GM18867 (cell line): ENCODE results near the gene GRAMD1B.

Source experiments
- ATAC-seq: cut with Tn5 transposase; IDR thresholded peaks from one replicate; pipeline ENCODE4 v1.9.1; 2021; ENCODE audit warnings: mild to moderate bottlenecking, moderate library complexity; ENCODE audit not compliant: unreplicated experiment

Gene GRAMD1B

DNA sequence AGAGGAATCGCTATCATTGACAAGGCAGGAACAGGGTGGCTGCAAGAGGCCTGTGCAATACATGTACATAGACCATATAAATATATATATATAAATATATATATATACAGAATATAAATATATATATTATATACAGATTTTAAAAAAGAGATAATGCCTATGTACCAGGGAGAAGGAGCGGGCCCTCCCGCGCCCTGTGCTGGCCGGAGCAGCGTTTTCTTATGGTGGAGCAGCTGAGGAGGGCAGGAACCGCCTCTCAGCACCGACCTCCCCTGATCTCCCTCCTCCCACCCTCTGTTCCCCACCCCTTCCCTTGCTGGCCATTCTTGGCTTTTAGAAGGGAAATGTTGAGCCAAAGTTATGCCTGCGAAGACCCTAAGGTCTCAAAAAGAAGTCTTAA is 192.5 kb downstream of the GRAMD1B start:
- no peak for ATAC-seq

DNA sequence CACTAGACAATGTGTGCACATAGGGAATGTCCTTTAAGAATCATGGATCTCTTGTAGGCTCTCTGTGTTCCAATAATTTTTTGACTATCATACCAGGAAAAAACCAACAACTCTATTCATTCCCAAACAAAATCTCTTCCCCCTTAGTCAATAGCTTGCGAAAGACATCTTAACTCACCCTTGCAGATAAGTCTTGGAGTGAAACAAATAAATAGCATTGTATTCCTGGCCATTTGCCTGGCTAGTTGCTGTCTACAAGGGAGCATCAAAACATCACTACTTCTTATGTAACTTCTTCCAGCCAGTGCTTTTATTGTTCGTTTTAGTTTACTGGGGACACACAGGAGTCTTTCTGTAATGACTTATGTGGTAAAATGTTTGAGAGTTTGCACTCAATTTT is 194.9 kb downstream of the GRAMD1B start:
- no peak for ATAC-seq

DNA sequence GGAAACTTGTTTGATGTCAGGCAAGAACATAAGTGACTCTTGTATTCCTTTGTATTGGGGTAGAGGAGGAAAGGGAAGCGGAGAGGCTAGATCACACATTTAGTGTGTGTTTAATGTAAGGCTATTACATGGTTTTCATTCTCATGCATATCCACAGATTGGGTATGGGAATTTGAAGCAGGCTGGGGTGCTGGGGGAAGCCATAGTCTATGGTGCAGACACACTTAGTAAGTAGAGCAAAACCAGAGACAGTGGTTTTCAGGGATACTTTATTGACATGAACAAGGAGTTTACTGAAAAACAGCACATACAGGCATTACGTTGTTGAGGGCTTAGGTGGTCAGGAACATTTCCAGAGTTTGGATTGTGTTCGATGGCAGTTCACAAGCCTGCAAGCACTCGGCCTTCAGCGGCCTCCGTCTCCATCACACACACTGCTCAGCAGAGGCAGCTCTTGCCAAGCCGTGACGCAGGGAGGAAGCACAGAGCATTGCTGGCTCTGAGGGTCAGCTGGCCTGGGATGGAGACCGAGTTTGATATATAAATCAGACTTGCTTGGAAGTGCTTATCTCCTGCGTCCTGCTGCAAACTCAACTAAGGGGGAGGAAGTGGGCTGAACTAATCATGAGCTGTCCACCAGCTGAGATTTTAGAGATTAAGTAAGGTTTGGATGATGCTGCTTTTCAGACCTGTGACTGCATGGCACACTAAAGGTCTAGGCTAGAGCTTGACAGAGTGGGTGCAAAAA is 199.0 kb downstream of the GRAMD1B start:
- ATAC-seq: no peak

DNA sequence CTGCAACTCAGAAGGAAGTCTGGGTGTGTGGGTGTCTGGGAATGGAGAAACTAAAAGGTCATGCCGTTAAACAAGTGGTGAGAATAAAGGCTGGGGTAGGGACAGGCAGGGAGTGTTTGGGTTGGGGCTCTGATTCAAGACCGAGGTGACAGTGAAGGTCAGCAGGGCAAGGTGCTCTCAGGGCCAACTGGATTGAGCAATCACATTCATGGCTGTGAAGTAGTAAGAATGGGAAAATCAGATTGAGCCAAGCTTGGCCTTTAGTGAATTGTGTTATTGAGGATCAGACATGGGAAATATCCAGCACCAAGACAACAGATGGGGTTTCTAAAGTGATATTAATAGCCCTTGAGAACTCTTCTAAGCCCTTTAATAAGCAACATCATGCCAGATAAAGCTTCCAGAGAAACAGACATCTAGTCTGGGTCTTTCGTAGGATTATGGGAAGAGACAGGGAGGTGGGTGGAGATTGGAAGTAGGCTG is 200.1 kb downstream of the GRAMD1B start:
- ATAC-seq: no peak

DNA sequence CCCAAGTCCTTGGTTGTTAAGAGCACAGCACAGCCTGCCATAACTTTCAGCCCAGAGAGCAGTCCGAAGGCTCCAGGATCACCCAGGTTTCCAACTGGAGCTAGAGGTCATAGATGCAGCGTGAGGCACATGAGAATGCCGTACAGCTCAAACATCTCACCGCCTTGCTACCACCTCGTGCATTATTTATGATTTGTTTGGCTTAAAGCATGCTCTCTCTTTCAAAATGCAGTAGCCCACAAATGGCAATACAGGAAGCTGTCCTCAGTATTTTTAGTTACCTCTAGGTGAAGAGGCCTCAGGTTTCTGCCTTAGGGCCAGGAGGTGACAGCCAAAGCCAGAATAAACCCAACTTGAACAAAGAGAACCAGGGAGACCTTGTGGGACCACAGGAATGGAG is 210.0 kb downstream of the GRAMD1B start:
- no peak for ATAC-seq

DNA sequence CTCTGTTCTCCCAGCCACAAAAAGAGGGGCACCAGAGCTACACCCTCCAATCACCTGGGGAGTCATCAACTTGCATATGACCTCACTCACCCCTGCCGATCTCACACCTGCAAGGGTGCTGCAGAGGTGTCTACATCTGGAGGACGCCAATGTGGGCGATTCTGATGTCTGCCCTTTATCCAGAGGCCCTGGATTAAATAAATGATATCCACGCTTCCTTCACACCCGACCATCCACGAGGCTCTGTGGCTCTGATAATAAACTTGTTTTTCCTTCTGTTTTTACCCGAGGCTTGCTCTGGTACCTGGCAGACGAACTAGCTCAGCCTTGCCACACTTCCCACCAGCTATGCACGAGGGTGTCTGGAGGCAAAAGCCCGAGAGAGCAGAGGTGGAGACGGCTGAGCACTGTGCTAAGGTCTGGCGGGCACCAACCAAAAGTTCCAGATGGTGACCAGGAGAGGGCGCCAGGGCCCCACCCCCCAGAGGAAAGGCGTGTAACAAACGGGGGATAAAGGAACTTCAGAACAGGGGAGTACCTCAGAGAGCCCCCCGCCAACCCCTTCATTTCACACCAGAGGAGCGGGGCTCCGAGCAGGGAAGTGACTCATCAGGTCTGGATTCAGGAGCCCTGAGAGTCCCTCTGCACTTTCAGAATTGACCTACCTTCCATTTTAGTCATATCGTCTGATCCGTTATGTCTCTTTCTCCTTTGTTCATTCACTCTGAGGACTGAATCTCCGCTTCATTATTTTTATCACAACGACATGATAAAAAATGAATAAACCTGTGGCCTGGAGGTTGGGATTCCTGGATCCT is 210.8 kb downstream of the GRAMD1B start:
- ATAC-seq: peak; percentile 86

DNA sequence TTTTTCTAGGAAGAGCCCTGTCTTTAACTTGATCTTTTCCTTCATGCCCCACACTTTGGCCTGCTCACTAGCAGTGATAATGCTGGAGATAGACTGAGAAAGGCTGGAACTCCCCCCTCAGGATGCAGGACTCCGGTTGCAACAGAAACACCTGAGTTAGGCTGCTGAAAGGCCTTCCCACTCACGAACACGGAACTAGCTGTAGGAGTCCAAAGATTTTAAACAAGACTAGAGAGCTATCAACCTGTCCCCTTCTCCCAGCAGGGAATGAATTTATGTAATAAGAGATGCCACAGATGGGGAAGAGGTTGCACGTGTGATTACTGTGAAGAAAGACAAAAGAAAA is 211.4 kb downstream of the GRAMD1B start:
- ATAC-seq: no peak

DNA sequence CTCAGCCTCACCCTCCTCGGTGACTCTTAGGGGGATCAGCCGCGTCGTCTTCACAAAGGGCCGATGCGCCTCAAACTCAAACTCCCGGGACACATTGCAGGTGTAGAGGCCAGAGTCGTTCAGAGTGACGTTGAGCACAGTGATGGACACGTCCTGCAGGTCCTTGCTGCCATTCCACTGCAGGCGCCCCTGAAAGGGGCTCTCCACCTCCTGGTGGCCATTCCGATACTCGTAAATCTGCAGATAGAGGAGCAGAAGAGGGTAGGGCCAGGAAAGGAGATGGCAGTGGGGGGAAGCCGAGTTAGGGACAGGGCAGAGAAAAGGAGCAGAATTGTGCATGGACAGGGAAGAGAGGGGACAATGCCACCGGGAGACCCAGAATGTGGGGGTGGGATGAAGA is 212.4 kb downstream of the GRAMD1B start:
- no peak for ATAC-seq

DNA sequence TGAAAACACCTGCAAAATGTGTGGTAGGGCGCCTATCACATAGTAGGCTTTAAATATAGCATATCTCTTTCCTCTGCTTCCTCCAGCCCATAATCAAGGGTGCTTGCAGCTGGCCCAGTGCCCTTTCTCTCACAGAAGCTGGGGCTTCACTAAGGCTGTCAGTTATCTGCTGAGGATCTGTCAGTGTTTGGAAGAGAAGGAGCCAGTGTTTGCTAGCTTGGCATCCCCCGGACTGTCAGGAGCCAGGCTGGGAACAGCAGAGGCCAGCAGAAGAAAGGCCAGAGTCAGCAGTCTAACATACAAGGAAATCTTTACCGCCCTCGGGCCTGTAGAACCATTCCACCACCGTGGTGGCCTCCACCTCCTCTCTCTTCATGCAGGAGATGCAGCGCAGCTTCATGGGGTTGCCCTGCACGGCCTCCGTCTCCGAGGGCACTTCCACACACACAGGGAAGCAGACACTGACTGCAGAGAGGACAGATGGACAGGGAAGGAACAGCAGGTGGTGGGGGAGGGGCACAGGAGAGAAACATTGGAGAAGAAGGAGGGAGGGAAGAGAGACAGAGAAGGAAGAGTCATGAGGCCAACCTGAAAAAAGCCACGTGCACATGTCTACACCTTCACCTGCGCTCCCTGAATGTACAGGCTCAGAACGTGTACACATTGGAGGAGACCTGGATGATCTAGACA is 215.4 kb downstream of the GRAMD1B start:
- no peak for ATAC-seq

DNA sequence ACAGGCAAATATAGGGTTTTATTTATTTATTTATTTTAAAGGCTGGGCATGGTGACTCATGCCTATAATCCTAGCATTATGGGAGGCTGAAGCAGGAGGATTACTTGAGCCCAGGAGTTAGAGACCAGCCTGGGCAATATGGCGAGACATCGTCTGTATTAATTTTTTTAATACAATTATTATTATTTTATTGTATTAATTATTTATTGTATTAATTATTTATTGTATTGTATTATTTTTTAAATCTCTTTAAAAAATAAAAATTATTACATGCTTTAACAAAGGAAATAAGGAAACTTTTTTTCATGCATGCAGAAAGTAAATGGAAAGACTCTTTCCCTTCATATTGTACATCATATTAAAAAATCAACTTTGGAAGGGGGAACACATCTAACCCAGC is 220.8 kb downstream of the GRAMD1B start:
- no peak for ATAC-seq

DNA sequence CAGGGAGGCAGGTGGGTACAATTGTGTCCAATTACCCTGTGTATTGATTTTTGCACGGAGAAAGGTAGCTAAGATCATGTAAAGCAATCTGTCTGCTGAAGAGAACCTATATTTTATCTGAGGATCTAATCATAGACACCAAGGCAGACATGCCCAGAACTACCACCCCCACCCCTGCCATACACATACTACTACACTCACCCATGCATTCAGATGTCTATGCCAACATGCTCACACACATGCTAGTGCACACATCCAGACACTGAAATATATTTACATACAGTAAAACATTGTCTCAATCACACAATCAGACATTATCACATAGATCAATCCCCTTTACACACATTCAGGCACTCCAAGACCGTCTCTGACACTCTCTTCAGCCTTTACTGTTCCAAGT is 222.5 kb downstream of the GRAMD1B start:
- ATAC-seq: no peak

DNA sequence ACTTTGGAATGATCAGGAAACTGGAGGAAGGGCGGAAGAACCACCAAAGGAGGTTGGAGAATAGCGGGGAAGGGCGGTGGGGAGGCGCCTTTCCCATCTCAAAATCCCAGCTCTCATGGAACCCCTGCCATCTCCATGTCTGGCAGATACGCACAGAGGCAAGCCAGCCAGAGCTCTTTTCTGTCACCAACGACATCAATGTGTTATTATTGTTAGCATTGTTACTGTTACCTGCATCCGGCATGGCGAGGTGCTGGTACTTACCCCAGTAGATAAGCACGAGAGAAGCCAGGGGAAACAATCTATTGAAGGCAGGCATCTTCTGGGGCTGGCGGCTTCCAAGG is 223.4 kb downstream of the GRAMD1B start:
- no peak for ATAC-seq

DNA sequence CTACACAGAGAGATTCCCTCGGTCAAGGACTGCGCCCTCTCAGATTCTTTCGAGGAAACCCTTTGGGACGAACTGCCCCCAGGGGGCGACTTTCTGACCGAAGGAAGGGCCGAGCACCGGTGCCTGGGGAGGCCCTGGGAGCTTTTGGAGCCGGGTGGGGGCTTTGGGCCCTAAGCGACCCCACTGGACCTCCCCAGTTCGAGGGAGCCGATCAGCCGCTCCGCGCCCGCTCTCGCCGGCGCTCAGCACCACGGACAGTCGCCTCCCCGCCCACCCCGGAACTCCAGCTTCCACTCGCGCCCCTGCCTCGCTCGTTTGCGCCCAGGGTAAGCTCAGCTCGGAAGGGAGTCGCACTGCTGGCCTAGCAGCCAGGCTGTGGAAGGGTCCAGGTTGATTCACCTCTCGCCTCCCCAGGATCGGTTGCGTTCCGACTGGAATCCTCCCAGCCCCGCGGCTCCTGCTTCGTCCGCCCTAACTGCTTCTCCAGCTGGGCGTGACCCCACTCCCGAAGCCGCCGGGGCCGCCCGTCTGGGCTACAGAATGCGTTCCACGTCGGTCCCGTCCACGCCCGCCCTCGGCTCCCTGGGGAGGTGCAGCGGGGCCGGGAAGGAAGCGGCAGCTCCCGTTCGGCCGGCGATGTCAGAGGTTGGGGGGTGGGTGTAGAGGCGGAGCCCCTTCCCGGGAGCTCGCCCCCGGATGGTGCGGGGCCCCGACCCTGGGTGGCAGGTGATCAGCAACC is 223.9 kb downstream of the GRAMD1B start:
- ATAC-seq: no peak

DNA sequence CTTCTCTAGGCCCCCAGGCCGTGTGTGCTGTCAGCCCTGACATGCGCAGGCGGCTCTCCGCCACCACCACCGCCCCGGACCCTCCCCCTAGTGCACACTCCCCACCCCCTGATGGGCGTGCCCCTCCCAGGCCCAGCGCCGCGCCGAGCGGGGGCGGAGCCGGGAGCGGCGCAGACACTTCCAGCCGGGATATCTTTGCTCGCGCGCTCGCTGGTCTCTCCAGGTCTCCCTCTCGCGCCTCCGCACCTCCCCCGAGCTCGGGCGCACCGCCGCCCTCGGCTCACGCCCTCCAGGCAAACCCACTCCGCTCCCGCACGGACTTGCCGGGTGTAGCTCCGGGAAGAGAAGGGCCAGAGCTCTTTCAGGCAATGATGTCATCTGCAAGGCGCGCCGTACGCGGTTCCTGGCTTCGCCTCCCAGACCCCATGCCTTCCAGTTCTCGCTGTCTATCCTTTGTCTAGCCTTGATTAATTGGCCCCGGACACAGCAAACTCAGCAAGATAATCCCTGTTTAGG is 224.6 kb downstream of the GRAMD1B start, which contains the start of gene SCN3B:
SCN3B (minus strand) TSS at position 59 of the 516 bp plus-strand sequence. CDS start 823 bp downstream, outside the sequence.
- no peak for ATAC-seq

DNA sequence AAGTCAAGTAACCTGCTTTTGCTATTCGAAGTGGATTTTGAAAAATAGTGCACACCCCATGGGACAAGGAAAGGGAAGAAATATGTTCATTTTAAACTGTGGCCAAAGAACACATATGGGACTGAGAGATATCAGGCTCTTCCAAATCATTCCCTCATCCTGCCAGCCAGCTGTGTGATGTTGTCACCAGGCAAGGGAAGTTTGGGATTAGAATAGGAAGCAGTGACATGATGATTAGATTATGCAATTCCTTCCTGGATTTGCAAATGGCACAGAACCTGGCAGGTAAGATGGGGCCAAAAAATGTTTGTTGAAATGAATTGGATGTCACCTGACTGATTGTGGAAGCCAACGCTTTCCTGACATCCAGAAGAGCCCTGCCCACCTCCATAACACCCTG is 229.2 kb downstream of the GRAMD1B start:
- ATAC-seq: no peak

DNA sequence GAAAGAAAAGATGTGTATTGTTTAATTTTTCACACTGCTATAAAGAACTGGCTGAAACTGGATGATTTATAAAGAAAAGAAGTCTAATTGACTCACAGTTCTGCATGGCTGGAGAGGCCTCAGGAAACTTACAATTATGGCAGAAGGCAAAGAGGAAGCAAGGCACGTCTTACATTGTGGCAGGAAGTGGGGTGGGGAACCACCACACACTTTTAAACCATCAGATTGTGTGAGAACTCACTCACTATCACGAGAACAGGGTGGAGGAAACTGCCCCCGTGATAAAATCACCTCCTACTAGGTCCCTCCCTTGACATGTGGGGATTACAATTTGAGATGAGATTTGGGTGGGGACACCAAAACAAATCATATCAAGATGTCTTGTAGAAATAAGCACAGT is 229.9 kb downstream of the GRAMD1B start:
- ATAC-seq: peak; percentile 53

DNA sequence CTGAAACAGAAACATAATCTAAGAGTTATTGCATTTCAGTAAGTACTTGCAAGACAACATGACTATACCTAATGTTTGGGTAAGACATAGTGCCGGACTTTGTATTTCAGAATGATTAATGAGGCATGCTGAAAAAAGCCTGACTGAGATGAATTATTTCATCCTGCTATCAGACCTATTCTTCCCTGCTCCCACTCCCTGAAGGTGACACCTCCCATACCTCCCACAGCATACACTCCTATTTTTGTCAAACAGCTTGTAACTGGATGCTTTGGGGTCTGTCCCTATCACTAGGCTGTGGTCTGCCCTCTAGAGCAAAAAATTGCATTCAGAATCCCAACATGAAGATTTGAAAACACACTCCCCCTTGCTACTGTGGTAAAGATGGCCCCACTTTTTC is 235.2 kb downstream of the GRAMD1B start:
- ATAC-seq: no peak

DNA sequence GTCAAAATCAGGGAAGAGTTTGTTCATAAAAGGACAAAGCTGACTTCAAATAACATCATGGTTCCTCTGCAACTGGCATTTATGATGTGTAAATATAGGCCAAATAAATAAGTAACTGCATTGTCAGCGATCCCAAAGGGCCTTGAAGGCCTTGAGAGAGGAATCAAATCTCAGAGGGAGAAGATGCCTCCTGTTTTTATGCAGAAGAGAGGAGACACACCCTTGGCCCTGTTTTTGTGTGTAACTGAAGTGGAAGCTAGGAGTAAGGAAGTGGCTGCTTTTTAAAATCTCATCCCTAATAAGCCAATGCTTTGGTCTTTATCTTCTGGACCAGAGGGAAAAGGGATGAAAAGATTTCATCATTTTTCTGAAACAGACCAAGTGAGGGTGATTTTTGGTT is 240.0 kb downstream of the GRAMD1B start:
- ATAC-seq: no peak

DNA sequence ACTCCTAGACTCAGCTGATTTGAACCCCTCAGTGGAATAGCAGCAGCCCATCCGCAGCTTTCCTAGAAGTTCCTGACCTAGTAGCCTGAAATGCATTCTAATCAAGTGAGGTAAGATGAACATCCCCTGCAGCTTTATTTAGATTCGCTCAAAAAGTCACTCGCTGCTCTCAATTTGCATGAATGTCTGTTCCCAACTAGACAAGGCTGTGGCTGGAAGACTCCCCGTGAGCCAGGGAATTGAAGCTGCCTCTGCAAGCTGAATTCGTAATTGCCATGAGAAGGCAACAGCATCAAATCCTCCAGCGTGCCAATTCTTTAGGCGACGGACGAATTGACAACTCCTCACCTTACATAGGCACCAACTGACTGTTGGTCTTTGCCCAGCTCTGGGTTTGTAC is 241.5 kb downstream of the GRAMD1B start:
- ATAC-seq: no peak

DNA sequence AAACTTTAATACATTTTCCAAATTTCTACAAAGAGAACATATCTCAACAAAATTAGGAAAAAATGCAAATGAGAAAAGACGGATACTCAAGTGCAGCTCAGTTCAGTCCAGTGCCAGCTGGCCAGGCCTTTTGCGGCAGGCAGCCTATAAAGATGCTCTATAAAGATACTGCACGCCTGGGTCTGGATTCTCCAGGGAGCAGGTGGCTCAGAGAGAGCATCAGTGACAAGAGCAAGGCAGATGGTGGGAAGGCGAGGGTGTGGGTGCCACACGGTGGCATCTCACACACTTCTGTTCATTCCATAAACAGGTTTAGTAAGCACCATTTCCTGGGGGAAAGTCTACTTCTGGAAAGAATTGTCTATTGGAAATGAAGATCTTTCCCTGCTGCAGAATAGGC is 242.5 kb downstream of the GRAMD1B start:
- ATAC-seq: no peak

DNA sequence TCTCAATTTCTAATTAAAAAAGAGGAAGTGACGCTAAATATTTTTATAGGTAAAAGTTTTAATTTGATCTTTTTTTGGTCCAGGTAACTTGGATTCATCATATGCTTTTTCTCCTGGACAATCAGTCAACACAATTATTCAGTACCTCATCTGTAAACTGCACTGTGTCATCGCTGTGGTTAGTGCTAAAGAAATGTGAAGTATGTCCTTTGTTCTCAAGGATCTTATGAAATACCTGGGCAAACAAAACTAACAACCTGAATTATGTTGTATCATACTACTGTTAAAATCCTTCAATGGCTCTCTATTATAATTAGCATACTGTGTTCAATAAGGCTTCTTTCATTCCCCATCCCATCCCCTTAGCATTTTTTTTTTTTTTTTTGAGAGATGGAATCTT is 244.2 kb downstream of the GRAMD1B start:
- ATAC-seq: no peak
